HepG2 (cell line): ENCODE data around the gene UBAC2. TPM values are rescaled to one million over a fixed set of nuclear protein-coding genes. Genes with fewer than 3 reads are reported as not detected.

Source experiments
- ATAC-seq: fragments of 200-7000 bp; cut with Tn5 transposase; 3 replicates; pipeline ENCODE4 v1.9.1; 2020; ENCODE audit warnings: mild to moderate bottlenecking, moderate library complexity
- BruUV-seq: library from RNA; stranded (reverse); fragments of 400-500 nt; replicated peaks from 2 replicates; lab custom pipeline; 2021; lab: Mats Ljungman, UMichigan
- CTCF ChIA-PET: fragments of 300-600 bp; formaldehyde crosslinking; extraction: SDS; loops from one replicate; lab custom pipeline; 2021; ENCODE audit warnings: low total read pairs, inconsistent platforms, low intra/inter-chr PET ratio; lab: Yijun Ruan, JAX
- POLR2A ChIA-PET: fragments of 350-600 bp; sonication (Branson Sonifier 250); formaldehyde crosslinking; loops from one replicate; lab custom pipeline; 2020; ENCODE audit warnings: antibody characterized with exemption, inconsistent platforms; lab: Yijun Ruan, JAX
- DNase-seq: peaks from one replicate; pipeline ENCODE4 v3.0.0-alpha.2; 2015; ENCODE audit warnings: low spot score
- FAIRE-seq: peaks from 3 replicates; lab custom pipeline; 2011; peaks lifted over from hg19 to GRCh38; lab: Jason Lieb, UNC
- H2AFZ ChIP-seq: one replicate; pipeline ENCODE4 v1.6.1; 2011; ENCODE audit warnings: low read length, inconsistent platforms
- H3K27ac ChIP-seq: fragments of 300-600 bp; 3 replicates; pipeline ENCODE4 v1.8.0; 2011; ENCODE audit warnings: mixed run types, mild to moderate bottlenecking, mixed read lengths, low read length, inconsistent platforms; ENCODE audit not compliant: insufficient read depth; ENCODE audit errors: extremely low read length
- H3K27me3 ChIP-seq, 2 experiments: fragments of 200-600 bp in 1 of 2; 2 replicates in 1 of 2; 3 replicates in 1 of 2; pipeline versions ENCODE4 v1.6.0 to v1.8.0; 2011; ENCODE audit warnings: low read length in 2 of 2, mild to moderate bottlenecking in 2 of 2, moderate library complexity in 2 of 2, inconsistent platforms in 1 of 2; ENCODE audit not compliant: insufficient read depth in 2 of 2, control insufficient read depth in 1 of 2
- H3K36me3 ChIP-seq, 2 experiments: fragments of 200-600 bp in 1 of 2; replicated peaks in 1 of 2; 2 replicates in 1 of 2; 3 replicates in 1 of 2; pipeline versions ENCODE4 v1.5.1 to v1.8.0; 2011; ENCODE audit warnings: low read length in 2 of 2, inconsistent platforms in 1 of 2; ENCODE audit not compliant: insufficient read depth in 2 of 2, control insufficient read depth in 1 of 2
- H3K4me1 ChIP-seq: 2 replicates; pipeline ENCODE4 v1.5.1; 2012; ENCODE audit warnings: low read length, inconsistent platforms; ENCODE audit not compliant: insufficient read depth
- H3K4me2 ChIP-seq: 2 replicates; pipeline ENCODE4 v1.6.0; 2011; ENCODE audit warnings: low read depth, low read length, inconsistent platforms
- H3K4me3 ChIP-seq, 3 experiments: fragments of 200-600 bp in 1 of 3; sonication (generic), shearing (Covaris generic) in 1 of 3; replicated peaks in 1 of 3; 2 replicates each; pipeline ENCODE4 v1.5.1; 2011 to 2016; ENCODE audit warnings: low read length in 3 of 3, inconsistent platforms in 2 of 3, low read depth in 2 of 3, mild to moderate bottlenecking in 2 of 3, control low read depth in 1 of 3, mixed read lengths in 1 of 3; ENCODE audit not compliant: insufficient read depth in 1 of 3
- H3K79me2 ChIP-seq: one replicate; pipeline ENCODE4 v1.6.1; 2011; ENCODE audit warnings: low read length, inconsistent platforms; ENCODE audit not compliant: insufficient read depth
- H3K9ac ChIP-seq: 2 replicates; pipeline ENCODE4 v1.6.0; 2011; ENCODE audit warnings: mild to moderate bottlenecking, low read depth, low read length, inconsistent platforms; ENCODE audit not compliant: insufficient read depth
- H3K9me3 ChIP-seq: 2 replicates; pipeline ENCODE4 v1.5.1; 2012; ENCODE audit warnings: mild to moderate bottlenecking, low read length
- H4K20me1 ChIP-seq: 2 replicates; pipeline ENCODE4 v1.6.0; 2011; ENCODE audit warnings: inconsistent platforms, mild to moderate bottlenecking, low read length, moderate library complexity; ENCODE audit not compliant: insufficient read depth
- MNT ChIP-seq: fragments of 450-650 bp; IDR thresholded peaks from 2 replicates; pipeline ENCODE4 v1.6.1; 2016
- SOX6 ChIP-seq, 2 experiments: fragments of 450-650 bp in 1 of 2; sonication (generic) in 1 of 2; formaldehyde crosslinking in 1 of 2; IDR thresholded peaks; 2 replicates each; pipeline versions ENCODE4 v1.4.0 to v1.6.1; 2017 to 2020; ENCODE audit warnings: antibody characterized with exemption in 1 of 2, mild to moderate bottlenecking in 1 of 2, missing genetic modification reagents in 1 of 2
- ZNF343 ChIP-seq: sonication (generic); formaldehyde crosslinking; IDR thresholded peaks from 2 replicates; pipeline ENCODE4 v1.4.0; 2020; ENCODE audit warnings: mild to moderate bottlenecking, missing genetic modification reagents
- ZNF83 ChIP-seq: sonication (generic); formaldehyde crosslinking; IDR thresholded peaks from 2 replicates; pipeline ENCODE4 v1.4.0; 2020; ENCODE audit warnings: missing genetic modification reagents, mild to moderate bottlenecking, borderline replicate concordance
- WGBS: methylation state at CpG from one replicate; pipeline ENCODE4 v1.1.6; 2017; ENCODE audit warnings: low lambda C conversion rate; 5-methylcytosine and 5-hydroxymethylcytosine counted together
- in situ Hi-C: cut with HindIII; loops from 2 replicates; pipeline ENCODE4 v1.10.0; 2017; ENCODE audit warnings: low pct_unique_long_range_greater_than_20kb; ENCODE audit not compliant: extremely low pct_ligation_motif_present
- intact Hi-C: fragments of 100-400 bp; cut with micrococcal nuclease; formaldehyde crosslinking; loops from one replicate; pipeline ENCODE4 v1.10.0; 2022; ENCODE audit not compliant: unreplicated experiment
- polyA plus RNA-seq, 8 experiments: library from polyadenylated mRNA; depleted of rRNA in 3 of 8; stranded (reverse) in 7 of 8; unstranded in 1 of 8; fragments of >200 nt; fragmentation: Illumina TruSeq in 4 of 8; extraction: Trizol in 4 of 8; gene quantifications; 2 replicates each; pipeline versions ENCODE4 v1.2.1 to v1.2.3, GENCODE V29; 2011 to 2016; ENCODE audit warnings: low read depth in 4 of 8, missing spikeins in 1 of 8, mixed read lengths in 1 of 8; ENCODE audit not compliant: insufficient read depth in 1 of 8
- total RNA-seq, 5 experiments: library from RNA; depleted of rRNA; stranded (reverse); fragments of >200 nt; fragmentation: Illumina TruSeq; extraction: Trizol; gene quantifications; 2 replicates each; pipeline ENCODE4 v1.2.3, GENCODE V29; 2016; ENCODE audit warnings: low read depth in 1 of 5
- TF ChIP-seq, protein P1 (sequence below): sonication (generic); formaldehyde crosslinking; IDR thresholded peaks from 2 replicates; pipeline ENCODE4 v1.9.0; 2021; ENCODE audit warnings: mild to moderate bottlenecking, missing genetic modification reagents

Gene UBAC2
- total and polyA plus RNA-seq, 2 of the 13 experiments (the other 11 are each of a cell fraction or from before 2014, with no cell fraction given) = 61.3 to 80.8 TPM

DNA sequence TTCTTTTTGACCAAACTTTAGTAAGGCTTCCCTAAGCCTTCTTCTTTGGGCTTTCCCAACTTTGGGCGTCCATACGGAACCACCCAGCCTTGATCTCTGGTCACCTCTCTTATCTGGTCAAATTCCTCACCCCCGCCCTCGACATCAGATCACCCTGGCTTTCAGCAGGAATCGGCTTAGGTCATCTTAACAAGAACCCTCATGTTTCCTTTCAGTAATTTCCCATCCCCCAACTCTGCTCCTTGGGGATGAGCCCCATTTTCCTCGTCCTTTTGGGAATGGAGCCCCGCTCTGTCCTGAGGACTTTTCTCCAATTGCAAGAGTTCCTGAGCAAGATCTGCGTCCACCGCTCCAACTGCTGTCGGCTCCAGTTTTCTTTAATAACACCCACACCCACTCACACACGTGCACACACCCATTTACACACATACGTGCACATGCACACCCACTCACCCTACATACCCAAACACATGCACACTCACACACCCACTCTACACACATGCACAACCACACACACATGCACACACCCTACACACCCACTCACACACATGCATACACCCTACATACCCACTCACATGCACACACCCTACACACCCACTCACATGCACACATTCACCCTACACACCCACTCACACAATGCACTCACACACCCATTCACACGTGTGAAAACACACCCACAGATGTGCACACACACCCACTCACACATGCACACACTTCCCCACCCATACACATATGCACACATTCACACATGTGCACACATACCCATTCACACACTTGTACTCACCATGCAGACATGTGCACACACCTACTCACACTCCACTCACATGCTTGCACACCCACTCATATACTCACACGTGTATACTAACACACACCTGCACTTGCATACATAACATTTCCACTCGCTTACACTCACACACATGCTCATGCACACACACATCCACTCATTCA, 213.7 kb downstream of the UBAC2 start:
- H3K4me1 ChIP-seq = peaks cover 19% of the 10 kb centered on the region
- 37% methylated on average over 15 of the region's 15 CpGs for WGBS
- no peak overlapping the region for H2AFZ ChIP-seq
- no TSS peak for BruUV-seq
- DNase-seq (no peak), FAIRE-seq (no peak), ATAC-seq (peak; percentile 40)
- H4K20me1 ChIP-seq = no peaks in the 10 kb centered on the region
- H3K36me3 ChIP-seq = no peaks in the 10 kb centered on the region
- H3K27me3 ChIP-seq = peaks cover 6 to 27% of the 10 kb centered on the region in 2 experiments; a peak in 3 of 5 replicates
- no peaks in the 10 kb centered on the region for H3K9me3 ChIP-seq
- ChIA-PET POLR2A (no interaction called here), CTCF (interaction anchor here (1.1 kb wide), 1 partner anchor 23 kb away, joined by 3 read pairs; no protein-coding TSS in a partner anchor)
- no peak overlapping the region for H3K9ac ChIP-seq
- H3K27ac ChIP-seq = no peak overlapping the region
- in situ Hi-C loops = no loop called here
- intact Hi-C loops = no loop called here
- peak overlapping the region; percentile 49 for H3K4me2 ChIP-seq
- H3K4me3 ChIP-seq = peak overlapping the region in 1 of 3 experiments; percentile 5; a peak in 1 of 6 replicates
- TF ChIP-seq ZNF83 (no peak), MNT (peak; percentile 86), SOX6 (IDR thresholded peaks at IDR 0.05) (no peak; the same call in 1 of the 2 replicates), SOX6 (CRISPR knock-in tag; IDR thresholded peaks at IDR 0.05) (0 out of 2 replicates have a peak, but pooled peaks have one; percentile 11), ZNF343 (CRISPR knock-in tag) (no peak)
- TF ChIP-seq, protein P1, sequence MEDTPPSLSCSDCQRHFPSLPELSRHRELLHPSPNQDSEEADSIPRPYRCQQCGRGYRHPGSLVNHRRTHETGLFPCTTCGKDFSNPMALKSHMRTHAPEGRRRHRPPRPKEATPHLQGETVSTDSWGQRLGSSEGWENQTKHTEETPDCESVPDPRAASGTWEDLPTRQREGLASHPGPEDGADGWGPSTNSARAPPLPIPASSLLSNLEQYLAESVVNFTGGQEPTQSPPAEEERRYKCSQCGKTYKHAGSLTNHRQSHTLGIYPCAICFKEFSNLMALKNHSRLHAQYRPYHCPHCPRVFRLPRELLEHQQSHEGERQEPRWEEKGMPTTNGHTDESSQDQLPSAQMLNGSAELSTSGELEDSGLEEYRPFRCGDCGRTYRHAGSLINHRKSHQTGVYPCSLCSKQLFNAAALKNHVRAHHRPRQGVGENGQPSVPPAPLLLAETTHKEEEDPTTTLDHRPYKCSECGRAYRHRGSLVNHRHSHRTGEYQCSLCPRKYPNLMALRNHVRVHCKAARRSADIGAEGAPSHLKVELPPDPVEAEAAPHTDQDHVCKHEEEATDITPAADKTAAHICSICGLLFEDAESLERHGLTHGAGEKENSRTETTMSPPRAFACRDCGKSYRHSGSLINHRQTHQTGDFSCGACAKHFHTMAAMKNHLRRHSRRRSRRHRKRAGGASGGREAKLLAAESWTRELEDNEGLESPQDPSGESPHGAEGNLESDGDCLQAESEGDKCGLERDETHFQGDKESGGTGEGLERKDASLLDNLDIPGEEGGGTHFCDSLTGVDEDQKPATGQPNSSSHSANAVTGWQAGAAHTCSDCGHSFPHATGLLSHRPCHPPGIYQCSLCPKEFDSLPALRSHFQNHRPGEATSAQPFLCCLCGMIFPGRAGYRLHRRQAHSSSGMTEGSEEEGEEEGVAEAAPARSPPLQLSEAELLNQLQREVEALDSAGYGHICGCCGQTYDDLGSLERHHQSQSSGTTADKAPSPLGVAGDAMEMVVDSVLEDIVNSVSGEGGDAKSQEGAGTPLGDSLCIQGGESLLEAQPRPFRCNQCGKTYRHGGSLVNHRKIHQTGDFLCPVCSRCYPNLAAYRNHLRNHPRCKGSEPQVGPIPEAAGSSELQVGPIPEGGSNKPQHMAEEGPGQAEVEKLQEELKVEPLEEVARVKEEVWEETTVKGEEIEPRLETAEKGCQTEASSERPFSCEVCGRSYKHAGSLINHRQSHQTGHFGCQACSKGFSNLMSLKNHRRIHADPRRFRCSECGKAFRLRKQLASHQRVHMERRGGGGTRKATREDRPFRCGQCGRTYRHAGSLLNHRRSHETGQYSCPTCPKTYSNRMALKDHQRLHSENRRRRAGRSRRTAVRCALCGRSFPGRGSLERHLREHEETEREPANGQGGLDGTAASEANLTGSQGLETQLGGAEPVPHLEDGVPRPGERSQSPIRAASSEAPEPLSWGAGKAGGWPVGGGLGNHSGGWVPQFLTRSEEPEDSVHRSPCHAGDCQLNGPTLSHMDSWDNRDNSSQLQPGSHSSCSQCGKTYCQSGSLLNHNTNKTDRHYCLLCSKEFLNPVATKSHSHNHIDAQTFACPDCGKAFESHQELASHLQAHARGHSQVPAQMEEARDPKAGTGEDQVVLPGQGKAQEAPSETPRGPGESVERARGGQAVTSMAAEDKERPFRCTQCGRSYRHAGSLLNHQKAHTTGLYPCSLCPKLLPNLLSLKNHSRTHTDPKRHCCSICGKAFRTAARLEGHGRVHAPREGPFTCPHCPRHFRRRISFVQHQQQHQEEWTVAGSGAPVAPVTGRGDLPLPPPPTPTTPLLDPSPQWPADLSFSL (CRISPR knock-in tag) = 0 out of 2 replicates have a peak, but pooled peaks have one; percentile 50
- no peaks in the 10 kb centered on the region for H3K79me2 ChIP-seq
